ENCODE results near the gene MELK. TPM values are rescaled to one million over a fixed set of nuclear protein-coding genes. Genes with fewer than 3 reads are reported as not detected.
A peak's percentile ranks its signal among the peaks of the same experiment; 100 is the strongest.

The MELK gene
- total and polyA plus RNA-seq, 10 of the 15 experiments (the other 5 are each of a cell fraction or from before 2014, with no cell fraction given): 38.7 to 80.3 (median 51.6) TPM

DNA sequence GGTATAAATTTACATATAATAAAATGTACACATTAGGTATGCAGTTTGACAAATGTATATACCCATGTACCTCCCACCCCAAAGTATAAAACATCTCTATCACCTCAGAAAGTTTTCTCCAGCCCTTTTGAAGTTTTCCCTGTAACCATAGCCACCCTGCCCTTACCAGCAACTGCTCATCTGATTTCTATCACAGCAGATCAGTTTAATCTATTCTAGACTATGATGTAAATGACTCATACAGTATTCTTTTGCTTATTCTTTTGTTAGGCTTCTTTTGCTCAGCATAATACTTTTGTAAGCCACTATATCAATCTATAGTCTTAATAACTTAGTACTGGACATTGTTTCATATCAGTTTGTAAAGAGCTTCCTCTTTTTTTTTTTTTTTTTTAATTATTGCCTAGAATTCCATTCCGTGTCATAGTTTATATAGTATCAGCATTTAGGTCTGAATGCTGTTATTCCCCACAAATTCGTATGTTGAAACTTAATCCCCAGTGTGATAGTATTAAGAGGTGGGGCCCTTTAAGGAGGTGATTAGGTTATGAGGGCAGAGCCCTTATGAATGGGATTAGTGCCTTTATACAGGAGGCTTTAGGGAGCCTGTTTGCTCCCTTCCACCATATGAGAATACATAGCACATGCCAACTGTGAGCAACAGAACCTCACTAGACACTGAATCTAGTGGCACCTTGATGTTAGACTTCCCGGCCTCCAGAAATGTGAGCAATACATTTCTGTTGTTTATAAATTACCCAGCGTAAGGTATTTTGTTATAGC lies 20.3 kb downstream of the MELK start:
- Histone ChIP-seq H2AFZ (ENCODE audit: control insufficient read depth, low read depth, low read length) (no peak overlapping the region), H3K4me3 (no peak overlapping the region), H3K79me2 (ENCODE audit: control insufficient read depth, insufficient read depth, low read length) (no peaks in the 10 kb centered on the region), H3K4me2 (ENCODE audit: control insufficient read depth, insufficient read depth) (no peak overlapping the region), H3K27me3 (replicated peaks in 1 of 2; ENCODE audit: control insufficient read depth in 2 of 2, insufficient read depth in 2 of 2, low read length in 1 of 2) (no peaks in the 10 kb centered on the region), H4K20me1 (ENCODE audit: control insufficient read depth, insufficient read depth) (no peaks in the 10 kb centered on the region), H3K27ac (ENCODE audit: control insufficient read depth, insufficient read depth) (no peak overlapping the region), H3K9ac (ENCODE audit: control insufficient read depth, insufficient read depth, low read length) (no peak overlapping the region), H3K9me3 (replicated peaks; ENCODE audit: control insufficient read depth, insufficient read depth, low read length) (no peaks in the 10 kb centered on the region), H3K4me1 (ENCODE audit: control insufficient read depth, insufficient read depth, low read length) (no peaks in the 10 kb centered on the region), H3K36me3 (ENCODE audit: control insufficient read depth in 2 of 2, insufficient read depth in 2 of 2, low read length in 1 of 2) (peaks cover 10% of the 10 kb centered on the region in 2 experiments)
- ChIA-PET SMC1A (ENCODE audit: uncharacterized antibody, unreplicated experiment) (no interaction called here), POLR2A (interaction anchor here (0.6 kb wide), 1 partner anchor 358 kb away, joined by 3 read pairs; no protein-coding TSS in a partner anchor), CTCF (interaction anchor here (2.7 kb wide), 1 partner anchor 186 kb away, joined by 8 read pairs; no protein-coding TSS in a partner anchor), RAD21 (ENCODE audit: unreplicated experiment) (no interaction called here)
- BruUV-seq (replicated peaks): TSS peak; percentile 27
- TF ChIP-seq TAF1 (IDR thresholded peaks at IDR 0.05; ENCODE audit: borderline replicate concordance, low read depth, low read length): no peak
- no peak for TF ChIP-seq YBX1 (IDR thresholded peaks at IDR 0.05)
- TF ChIP-seq, protein P1, sequence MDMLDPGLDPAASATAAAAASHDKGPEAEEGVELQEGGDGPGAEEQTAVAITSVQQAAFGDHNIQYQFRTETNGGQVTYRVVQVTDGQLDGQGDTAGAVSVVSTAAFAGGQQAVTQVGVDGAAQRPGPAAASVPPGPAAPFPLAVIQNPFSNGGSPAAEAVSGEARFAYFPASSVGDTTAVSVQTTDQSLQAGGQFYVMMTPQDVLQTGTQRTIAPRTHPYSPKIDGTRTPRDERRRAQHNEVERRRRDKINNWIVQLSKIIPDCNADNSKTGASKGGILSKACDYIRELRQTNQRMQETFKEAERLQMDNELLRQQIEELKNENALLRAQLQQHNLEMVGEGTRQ (IDR thresholded peaks at IDR 0.05; ENCODE audit: borderline replicate concordance, low read depth, low read length): no peak
- no peak for TF ChIP-seq ZNF622 (IDR thresholded peaks at IDR 0.05)
- no peak for TF ChIP-seq STAT3 (IDR thresholded peaks at IDR 0.05; ENCODE audit: low read depth, low read length)
- no peak for TF ChIP-seq E2F8 (IDR thresholded peaks at IDR 0.05; ENCODE audit: low read depth, partially characterized antibody)
- no peak for TF ChIP-seq POLR2AphosphoS2 (IDR thresholded peaks at IDR 0.05; ENCODE audit: low read depth, low read length)
- no peak for TF ChIP-seq JUND (IDR thresholded peaks at IDR 0.05; ENCODE audit: low read depth, low read length)
- TF ChIP-seq, protein P2, sequence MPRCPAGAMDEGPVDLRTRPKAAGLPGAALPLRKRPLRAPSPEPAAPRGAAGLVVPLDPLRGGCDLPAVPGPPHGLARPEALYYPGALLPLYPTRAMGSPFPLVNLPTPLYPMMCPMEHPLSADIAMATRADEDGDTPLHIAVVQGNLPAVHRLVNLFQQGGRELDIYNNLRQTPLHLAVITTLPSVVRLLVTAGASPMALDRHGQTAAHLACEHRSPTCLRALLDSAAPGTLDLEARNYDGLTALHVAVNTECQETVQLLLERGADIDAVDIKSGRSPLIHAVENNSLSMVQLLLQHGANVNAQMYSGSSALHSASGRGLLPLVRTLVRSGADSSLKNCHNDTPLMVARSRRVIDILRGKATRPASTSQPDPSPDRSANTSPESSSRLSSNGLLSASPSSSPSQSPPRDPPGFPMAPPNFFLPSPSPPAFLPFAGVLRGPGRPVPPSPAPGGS (IDR thresholded peaks at IDR 0.05; ENCODE audit: borderline replicate concordance, insufficient read depth, low read depth, low read length, poor library complexity, severe bottlenecking): no peak
- no peak for TF ChIP-seq LARP7 (IDR thresholded peaks at IDR 0.05)
- TF ChIP-seq PML (IDR thresholded peaks at IDR 0.05; ENCODE audit: low read length): no peak
- TF ChIP-seq, protein P3, sequence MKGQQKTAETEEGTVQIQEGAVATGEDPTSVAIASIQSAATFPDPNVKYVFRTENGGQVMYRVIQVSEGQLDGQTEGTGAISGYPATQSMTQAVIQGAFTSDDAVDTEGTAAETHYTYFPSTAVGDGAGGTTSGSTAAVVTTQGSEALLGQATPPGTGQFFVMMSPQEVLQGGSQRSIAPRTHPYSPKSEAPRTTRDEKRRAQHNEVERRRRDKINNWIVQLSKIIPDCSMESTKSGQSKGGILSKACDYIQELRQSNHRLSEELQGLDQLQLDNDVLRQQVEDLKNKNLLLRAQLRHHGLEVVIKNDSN (IDR thresholded peaks at IDR 0.05; ENCODE audit: borderline replicate concordance, extremely low read length, insufficient read depth, low read depth, low read length): no peak
- TF ChIP-seq TCF12 (IDR thresholded peaks at IDR 0.05; ENCODE audit: low read depth, low read length): no peak
- TF ChIP-seq, protein P4, sequence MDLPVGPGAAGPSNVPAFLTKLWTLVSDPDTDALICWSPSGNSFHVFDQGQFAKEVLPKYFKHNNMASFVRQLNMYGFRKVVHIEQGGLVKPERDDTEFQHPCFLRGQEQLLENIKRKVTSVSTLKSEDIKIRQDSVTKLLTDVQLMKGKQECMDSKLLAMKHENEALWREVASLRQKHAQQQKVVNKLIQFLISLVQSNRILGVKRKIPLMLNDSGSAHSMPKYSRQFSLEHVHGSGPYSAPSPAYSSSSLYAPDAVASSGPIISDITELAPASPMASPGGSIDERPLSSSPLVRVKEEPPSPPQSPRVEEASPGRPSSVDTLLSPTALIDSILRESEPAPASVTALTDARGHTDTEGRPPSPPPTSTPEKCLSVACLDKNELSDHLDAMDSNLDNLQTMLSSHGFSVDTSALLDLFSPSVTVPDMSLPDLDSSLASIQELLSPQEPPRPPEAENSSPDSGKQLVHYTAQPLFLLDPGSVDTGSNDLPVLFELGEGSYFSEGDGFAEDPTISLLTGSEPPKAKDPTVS (IDR thresholded peaks at IDR 0.05; ENCODE audit: low read depth, low read length): no peak
- FAIRE-seq (no peak), ATAC-seq (no peak), DNase-seq (ENCODE audit: low read depth, low spot score) (no peak)
- in situ Hi-C loops (cut with MboI) (no loop called here), intact Hi-C loops (cut with micrococcal nuclease; ENCODE audit: unreplicated experiment) (no loop called here)
- 94% methylated on average over 4 of the region's 4 CpGs for WGBS (ENCODE audit: insufficient coverage, insufficient replicate concordance, low lambda C conversion rate, missing lambda C conversion rate)

All from GM12878 (cell line).